NCI-H510A (cell line): Measurements from ENCODE around the gene KDM5B.

Source experiments
- DNase-seq: peaks from one replicate; lab custom pipeline; 2025; lab: John Stamatoyannopoulos, UW

The KDM5B gene

GRCh38 chr1:202711949-202712635 lies 96.1 kb downstream of the KDM5B start:
- no peak for DNase-seq

- peak; percentile 70 for DNase-seq
Observed at GRCh38 chr1:202710070-202711045, 97.9 kb downstream of the KDM5B start, which contains the start of gene SYT2. SYT2 (minus strand) TSS chr1:202710454; CDS start chr1:202605772, 104,682 bp downstream.

GRCh38 chr1:202709276-202710041 lies 98.8 kb downstream of the KDM5B start:
- DNase-seq = no peak

GRCh38 chr1:202708456-202709275 lies 99.6 kb downstream of the KDM5B start:
- no peak for DNase-seq

GRCh38 chr1:202706851-202707250 lies 101.4 kb downstream of the KDM5B start:
- no peak for DNase-seq

- DNase-seq = no peak
Observed at GRCh38 chr1:202704601-202705000, 103.6 kb downstream of the KDM5B start.

- DNase-seq = no peak
Observed at GRCh38 chr1:202703191-202703590, 105.0 kb downstream of the KDM5B start.

GRCh38 chr1:202702088-202702487 lies 106.1 kb downstream of the KDM5B start:
- no peak for DNase-seq

GRCh38 chr1:202701200-202701599 lies 107.0 kb downstream of the KDM5B start:
- no peak for DNase-seq

GRCh38 chr1:202700061-202700460 lies 108.2 kb downstream of the KDM5B start:
- DNase-seq = no peak

GRCh38 chr1:202698276-202698675 lies 109.9 kb downstream of the KDM5B start:
- DNase-seq = no peak

GRCh38 chr1:202697038-202697437 lies 111.2 kb downstream of the KDM5B start:
- DNase-seq = no peak

GRCh38 chr1:202694314-202694713 lies 113.9 kb downstream of the KDM5B start:
- DNase-seq = no peak

- DNase-seq = no peak
Observed at GRCh38 chr1:202692959-202693555, 115.2 kb downstream of the KDM5B start.

GRCh38 chr1:202691816-202692215 lies 116.4 kb downstream of the KDM5B start:
- DNase-seq = peak; percentile 60

GRCh38 chr1:202689493-202690342 lies 118.5 kb downstream of the KDM5B start:
- DNase-seq = no peak

- no peak for DNase-seq
Observed at GRCh38 chr1:202689082-202689481, 119.1 kb downstream of the KDM5B start.

- DNase-seq = no peak
Observed at GRCh38 chr1:202688401-202688800, 119.8 kb downstream of the KDM5B start.

GRCh38 chr1:202687798-202688197 lies 120.4 kb downstream of the KDM5B start:
- DNase-seq = no peak

GRCh38 chr1:202687370-202687769 lies 120.9 kb downstream of the KDM5B start:
- no peak for DNase-seq
